Endothelial cell of umbilical vein (primary cell): ENCODE results near the gene TMEM108. TPM values are rescaled to one million over a fixed set of nuclear protein-coding genes. Genes with fewer than 3 reads are reported as not detected.

Source experiments
- BruUV-seq: library from RNA; stranded (reverse); fragments of 400-500 nt; replicated peaks from 2 replicates; lab custom pipeline; 2021; lab: Mats Ljungman, UMichigan
- CTCF ChIA-PET: fragments of 300-600, 350-600 bp; sonication (Branson Sonifier 250); formaldehyde crosslinking; loops from one replicate; lab custom pipeline; 2021; ENCODE audit warnings: antibody characterized with exemption, inconsistent platforms; lab: Charles Lee
- POLR2A ChIA-PET: fragments of 300-600, 350-600 bp; sonication (Branson Sonifier 250); formaldehyde crosslinking; loops from one replicate; lab custom pipeline; 2021; ENCODE audit warnings: antibody characterized with exemption, inconsistent platforms; lab: Charles Lee
- DNase-seq: peaks from one replicate; pipeline ENCODE4 v3.0.0-alpha.2; 2011; ENCODE audit warnings: low read depth, low spot score
- FAIRE-seq: peaks from 2 replicates; lab custom pipeline; 2011; peaks lifted over from hg19 to GRCh38; lab: Jason Lieb, UNC
- H2AFZ ChIP-seq: 2 replicates; pipeline ENCODE4 v1.6.0; 2012; ENCODE audit warnings: low read depth, low read length, control low read depth, inconsistent platforms
- H3K27ac ChIP-seq: 2 replicates; pipeline ENCODE4 v1.5.1; 2011; ENCODE audit warnings: low read depth, mild to moderate bottlenecking, control low read depth, low read length, moderate library complexity; ENCODE audit not compliant: insufficient read depth
- H3K27me3 ChIP-seq, 2 experiments: 2 replicates each; pipeline versions ENCODE4 v1.6.0 to v1.6.1; 2011; ENCODE audit warnings: low read length in 2 of 2, mixed read lengths in 1 of 2; ENCODE audit not compliant: control insufficient read depth in 2 of 2, insufficient read depth in 2 of 2
- H3K36me3 ChIP-seq, 2 experiments: 2 replicates in 1 of 2; 3 replicates in 1 of 2; pipeline ENCODE4 v1.5.1; 2011; ENCODE audit warnings: low read length in 2 of 2, mild to moderate bottlenecking in 1 of 2, moderate library complexity in 1 of 2; ENCODE audit not compliant: control insufficient read depth in 2 of 2, insufficient read depth in 2 of 2; ENCODE audit errors: extremely low read depth in 1 of 2
- H3K4me1 ChIP-seq: 3 replicates; pipeline ENCODE4 v1.5.1; 2011; ENCODE audit warnings: mild to moderate bottlenecking, low read length; ENCODE audit not compliant: control insufficient read depth, insufficient read depth; ENCODE audit errors: extremely low read depth
- H3K4me2 ChIP-seq: 2 replicates; pipeline ENCODE4 v1.6.1; 2011; ENCODE audit warnings: low read length, control low read depth, mixed read lengths; ENCODE audit not compliant: insufficient read depth
- H3K4me3 ChIP-seq, 3 experiments: fragments of 200-600 bp in 1 of 3; sonication (generic), shearing (Covaris generic) in 1 of 3; replicated peaks in 1 of 3; 2 replicates each; pipeline ENCODE4 v1.5.1; 2011 to 2016; ENCODE audit warnings: control low read depth in 3 of 3, low read length in 3 of 3, mild to moderate bottlenecking in 2 of 3, inconsistent platforms in 1 of 3, low read depth in 1 of 3, moderate library complexity in 1 of 3; ENCODE audit not compliant: insufficient read depth in 1 of 3
- H3K79me2 ChIP-seq: 2 replicates; pipeline ENCODE4 v1.6.0; 2012; ENCODE audit warnings: low read length, inconsistent platforms; ENCODE audit not compliant: control insufficient read depth, insufficient read depth
- H3K9ac ChIP-seq: replicated peaks from 2 replicates; pipeline ENCODE3; 2011; ENCODE audit warnings: low read length, control low read depth; ENCODE audit not compliant: insufficient read depth; ENCODE audit errors: extremely low read depth
- H3K9me1 ChIP-seq: replicated peaks from 3 replicates; pipeline ENCODE4 v1.6.0; 2011; ENCODE audit warnings: mild to moderate bottlenecking, low read length; ENCODE audit not compliant: control insufficient read depth, insufficient read depth; ENCODE audit errors: extremely low read depth
- H3K9me3 ChIP-seq: replicated peaks from 2 replicates; pipeline ENCODE4 v1.5.1; 2012; ENCODE audit warnings: low read length, inconsistent platforms; ENCODE audit not compliant: control insufficient read depth, insufficient read depth
- H4K20me1 ChIP-seq: replicated peaks from 2 replicates; pipeline ENCODE3; 2011; ENCODE audit warnings: mild to moderate bottlenecking, low read length; ENCODE audit not compliant: control insufficient read depth, insufficient read depth; ENCODE audit errors: extremely low read depth
- EZH2 ChIP-seq: IDR thresholded peaks from 2 replicates; pipeline ENCODE4 v1.6.1; 2012; ENCODE audit warnings: borderline replicate concordance, low read depth, mild to moderate bottlenecking, moderate library complexity, low read length, inconsistent platforms; ENCODE audit not compliant: severe bottlenecking
- FOS ChIP-seq: IDR thresholded peaks from 2 replicates; pipeline ENCODE4 v1.6.1; 2011; ENCODE audit warnings: mild to moderate bottlenecking, low read length, moderate library complexity, borderline replicate concordance; ENCODE audit not compliant: insufficient read depth
- GATA2 ChIP-seq: IDR thresholded peaks from 2 replicates; pipeline ENCODE4 v1.7.0; 2011; ENCODE audit warnings: low read depth, mild to moderate bottlenecking, moderate library complexity, mixed read lengths, low read length; ENCODE audit not compliant: insufficient read length, insufficient read depth
- JUN ChIP-seq: IDR thresholded peaks from 2 replicates; pipeline ENCODE4 v1.6.1; 2011; ENCODE audit warnings: borderline replicate concordance, low read depth; ENCODE audit not compliant: insufficient read length, insufficient read depth
- MYC ChIP-seq: IDR thresholded peaks from one replicate; pipeline ENCODE4 v1.6.1; 2011; ENCODE audit warnings: mild to moderate bottlenecking, low read depth, low read length
- POLR2A ChIP-seq: IDR thresholded peaks from 2 replicates; pipeline ENCODE4 v1.6.1; 2012; ENCODE audit warnings: low read depth, mild to moderate bottlenecking, control low read depth, low read length
- POLR2AphosphoS5 ChIP-seq: IDR thresholded peaks from 2 replicates; pipeline ENCODE4 v1.6.1; 2012; ENCODE audit warnings: low read depth, mild to moderate bottlenecking, control low read depth, low read length, moderate library complexity; ENCODE audit not compliant: insufficient read depth
- dilution Hi-C: fragments of 300-500 bp; cut with MboI; formaldehyde crosslinking; loops from one replicate; pipeline ENCODE4 v1.15.0; 2019; ENCODE audit warnings: low sequenced_read_pairs; ENCODE audit not compliant: extremely low pct_ligation_motif_present
- intact Hi-C: fragments of 100-400 bp; cut with micrococcal nuclease; formaldehyde crosslinking; loops from one replicate; pipeline ENCODE4 v1.10.0; 2022
- polyA plus RNA-seq, 4 experiments: library from polyadenylated mRNA; depleted of rRNA in 3 of 4; stranded (reverse) in 3 of 4; unstranded in 1 of 4; fragments of >200 nt; gene quantifications; 2 replicates each; pipeline versions ENCODE4 v1.2.1 to v1.2.3, GENCODE V29; 2011 to 2012; ENCODE audit warnings: missing spikeins in 1 of 4
- total RNA-seq: library from RNA; stranded (reverse); gene quantifications from 2 replicates; pipeline ENCODE4 v1.2.3, GENCODE V29; 2021
- TF ChIP-seq, protein P1 (sequence below), 2 donors: IDR thresholded peaks; 1 replicate in 1 of 2; 2 replicates in 1 of 2; pipeline ENCODE4 v1.5.1; 2011; ENCODE audit warnings: low read length in 2 of 2, mild to moderate bottlenecking in 2 of 2, moderate library complexity in 2 of 2, control low read depth in 1 of 2, inconsistent platforms in 1 of 2, low read depth in 1 of 2; ENCODE audit not compliant: insufficient read depth in 1 of 2; ENCODE audit errors: extremely low read depth in 1 of 2
- TF ChIP-seq, protein P2 (sequence below): IDR thresholded peaks from 2 replicates; pipeline ENCODE4 v1.6.1; 2011; ENCODE audit not compliant: insufficient read depth, insufficient read length

The TMEM108 gene
- total and polyA plus RNA-seq, 2 donors (not counting 3 experiments of a cell fraction or from before 2014, with no cell fraction given): 0.40 to 1.1 TPM

DNA sequence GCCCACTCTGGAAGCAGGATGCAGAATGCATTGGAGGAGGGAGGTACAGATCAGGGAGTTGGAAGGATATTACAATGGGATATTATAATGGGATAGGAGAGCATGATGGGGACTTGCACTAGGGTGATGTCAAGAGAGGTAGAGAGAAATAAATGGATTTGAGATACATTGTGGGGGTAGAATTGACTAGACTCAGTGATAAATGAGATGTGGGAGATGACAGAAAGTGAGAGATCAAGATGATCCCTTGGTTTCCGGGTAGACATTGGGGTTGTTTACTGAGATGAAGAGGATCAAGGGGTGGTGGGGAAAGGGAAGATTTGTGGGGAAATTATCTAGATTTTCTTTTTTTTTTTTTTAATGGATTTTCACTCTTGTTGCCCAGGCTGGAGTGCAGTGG lies 404.3 kb downstream of the TMEM108 start:
- Histone ChIP-seq H3K9ac (no peak overlapping the region), H3K4me1 (no peaks in the 10 kb centered on the region), H4K20me1 (no peaks in the 10 kb centered on the region), H3K9me1 (no peaks in the 10 kb centered on the region), H3K27ac (no peak overlapping the region), H3K36me3 (no peaks in the 10 kb centered on the region), H2AFZ (no peak overlapping the region), H3K4me2 (no peak overlapping the region), H3K4me3 (no peak overlapping the region), H3K79me2 (no peaks in the 10 kb centered on the region), H3K27me3 (peaks cover 0 to 6% of the 10 kb centered on the region in 2 experiments), H3K9me3 (no peaks in the 10 kb centered on the region)
- dilution Hi-C loops (no loop called here), intact Hi-C loops (no loop called here)
- no peak for FAIRE-seq
- ChIA-PET POLR2A (no interaction called here), CTCF (interaction anchor here (1.0 kb wide), 1 partner anchor 20 kb away, joined by 3 read pairs; no protein-coding TSS in a partner anchor)
- BruUV-seq: no TSS peak
- no peak for DNase-seq
- TF ChIP-seq EZH2 (no peak), GATA2 (no peak), FOS (no peak), JUN (no peak), POLR2AphosphoS5 (no peak), MYC (no peak), POLR2A (no peak)
- TF ChIP-seq, protein P1, sequence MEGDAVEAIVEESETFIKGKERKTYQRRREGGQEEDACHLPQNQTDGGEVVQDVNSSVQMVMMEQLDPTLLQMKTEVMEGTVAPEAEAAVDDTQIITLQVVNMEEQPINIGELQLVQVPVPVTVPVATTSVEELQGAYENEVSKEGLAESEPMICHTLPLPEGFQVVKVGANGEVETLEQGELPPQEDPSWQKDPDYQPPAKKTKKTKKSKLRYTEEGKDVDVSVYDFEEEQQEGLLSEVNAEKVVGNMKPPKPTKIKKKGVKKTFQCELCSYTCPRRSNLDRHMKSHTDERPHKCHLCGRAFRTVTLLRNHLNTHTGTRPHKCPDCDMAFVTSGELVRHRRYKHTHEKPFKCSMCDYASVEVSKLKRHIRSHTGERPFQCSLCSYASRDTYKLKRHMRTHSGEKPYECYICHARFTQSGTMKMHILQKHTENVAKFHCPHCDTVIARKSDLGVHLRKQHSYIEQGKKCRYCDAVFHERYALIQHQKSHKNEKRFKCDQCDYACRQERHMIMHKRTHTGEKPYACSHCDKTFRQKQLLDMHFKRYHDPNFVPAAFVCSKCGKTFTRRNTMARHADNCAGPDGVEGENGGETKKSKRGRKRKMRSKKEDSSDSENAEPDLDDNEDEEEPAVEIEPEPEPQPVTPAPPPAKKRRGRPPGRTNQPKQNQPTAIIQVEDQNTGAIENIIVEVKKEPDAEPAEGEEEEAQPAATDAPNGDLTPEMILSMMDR (IDR thresholded peaks at IDR 0.05; ENCODE audit: extremely low read depth in 1 of 2, insufficient read depth in 1 of 2, low read depth in 1 of 2, low read length in 2 of 2): no peak
- TF ChIP-seq, protein P2, sequence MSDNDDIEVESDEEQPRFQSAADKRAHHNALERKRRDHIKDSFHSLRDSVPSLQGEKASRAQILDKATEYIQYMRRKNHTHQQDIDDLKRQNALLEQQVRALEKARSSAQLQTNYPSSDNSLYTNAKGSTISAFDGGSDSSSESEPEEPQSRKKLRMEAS: no peak
